HepG2 (cell line): ENCODE data around the gene ZNFX1. TPM values are rescaled to one million over a fixed set of nuclear protein-coding genes. Genes with fewer than 3 reads are reported as not detected.

Source experiments
- BRF2 ChIP-seq: sonication (generic); formaldehyde crosslinking; IDR thresholded peaks from 2 replicates; pipeline ENCODE4 v1.8.1; 2022; ENCODE audit warnings: mild to moderate bottlenecking, missing genetic modification reagents
- CCAR2 ChIP-seq: fragments of 200-400 bp; formaldehyde crosslinking; optimal IDR thresholded peaks from 2 replicates; pipeline ENCODE3; 2018; ENCODE audit warnings: low read depth, mild to moderate bottlenecking, low read length, moderate library complexity
- CENPT ChIP-seq: sonication (generic); formaldehyde crosslinking; IDR thresholded peaks from 2 replicates; pipeline ENCODE4 v1.8.0; 2022; ENCODE audit warnings: low read depth, mild to moderate bottlenecking, moderate library complexity, missing genetic modification reagents
- HMGXB4 ChIP-seq, 2 experiments: sonication (generic) in 1 of 2; formaldehyde crosslinking in 1 of 2; IDR thresholded peaks; 2 replicates each; pipeline versions ENCODE4 v1.4.0 to v1.6.1; 2018 to 2020; ENCODE audit warnings: missing genetic modification reagents in 2 of 2, borderline replicate concordance in 1 of 2, low read depth in 1 of 2, mild to moderate bottlenecking in 1 of 2, missing biosample characterization in 1 of 2
- KDM2A ChIP-seq: sonication (generic); formaldehyde crosslinking; IDR thresholded peaks from 2 replicates; pipeline ENCODE4 v1.4.0; 2020; ENCODE audit warnings: low read depth, missing genetic modification reagents, borderline replicate concordance
- MIER3 ChIP-seq: IDR thresholded peaks from 2 replicates; pipeline ENCODE4 v1.6.1; 2016; ENCODE audit warnings: missing compliant biosample characterization, borderline replicate concordance
- PHF21A ChIP-seq: sonication (generic); formaldehyde crosslinking; IDR thresholded peaks from 2 replicates; pipeline ENCODE4 v1.5.0; 2020; ENCODE audit warnings: mild to moderate bottlenecking, missing genetic modification reagents
- YEATS2 ChIP-seq: sonication (generic); formaldehyde crosslinking; IDR thresholded peaks from 2 replicates; pipeline ENCODE4 v1.4.0; 2020; ENCODE audit warnings: missing genetic modification reagents, borderline replicate concordance
- ZFP36 ChIP-seq: fragments of 150-350 bp; IDR thresholded peaks from 2 replicates; pipeline ENCODE4 v1.6.1; 2018; ENCODE audit warnings: borderline replicate concordance, low read length, low read depth; ENCODE audit not compliant: partially characterized antibody
- ZNF101 ChIP-seq: sonication (generic); formaldehyde crosslinking; IDR thresholded peaks from 2 replicates; pipeline ENCODE4 v1.4.0; 2020; ENCODE audit warnings: mild to moderate bottlenecking, low read depth, missing genetic modification reagents, borderline replicate concordance
- ZNF329 ChIP-seq: sonication (generic); formaldehyde crosslinking; IDR thresholded peaks from 2 replicates; pipeline ENCODE4 v1.9.0; 2021; ENCODE audit warnings: low read depth, mild to moderate bottlenecking, missing genetic modification reagents
- ZNF543 ChIP-seq: sonication (generic); formaldehyde crosslinking; IDR thresholded peaks from 2 replicates; pipeline ENCODE4 v1.4.0; 2020; ENCODE audit warnings: mild to moderate bottlenecking, missing genetic modification reagents
- ZNF629 ChIP-seq: sonication (generic); formaldehyde crosslinking; conservative IDR thresholded peaks from 2 replicates; pipeline ENCODE4 v1.5.0; 2020; ENCODE audit warnings: missing genetic modification reagents
- ZNF644 ChIP-seq: IDR thresholded peaks from 2 replicates; pipeline ENCODE4 v1.6.1; 2016; ENCODE audit warnings: low read depth
- polyA plus RNA-seq, 8 experiments: library from polyadenylated mRNA; depleted of rRNA in 3 of 8; stranded (reverse) in 7 of 8; unstranded in 1 of 8; fragments of >200 nt; fragmentation: Illumina TruSeq in 4 of 8; extraction: Trizol in 4 of 8; gene quantifications; 2 replicates each; pipeline versions ENCODE4 v1.2.1 to v1.2.3, GENCODE V29; 2011 to 2016; ENCODE audit warnings: low read depth in 4 of 8, missing spikeins in 1 of 8, mixed read lengths in 1 of 8; ENCODE audit not compliant: insufficient read depth in 1 of 8
- total RNA-seq, 5 experiments: library from RNA; depleted of rRNA; stranded (reverse); fragments of >200 nt; fragmentation: Illumina TruSeq; extraction: Trizol; gene quantifications; 2 replicates each; pipeline ENCODE4 v1.2.3, GENCODE V29; 2016; ENCODE audit warnings: low read depth in 1 of 5
- TF ChIP-seq, protein P1 (sequence below), 2 experiments: sonication (generic) in 1 of 2; formaldehyde crosslinking in 1 of 2; IDR thresholded peaks; 2 replicates each; pipeline versions ENCODE4 v1.5.1 to v1.6.1; 2011 to 2020; ENCODE audit warnings: borderline replicate concordance in 1 of 2, low read depth in 1 of 2, low read length in 1 of 2, mild to moderate bottlenecking in 1 of 2, missing genetic modification reagents in 1 of 2, moderate library complexity in 1 of 2
- TF ChIP-seq, protein P2 (sequence below): sonication (generic); formaldehyde crosslinking; IDR thresholded peaks from 2 replicates; pipeline ENCODE4 v1.9.0; 2021; ENCODE audit warnings: missing genetic modification reagents, borderline replicate concordance
- TF ChIP-seq, protein P3 (sequence below): sonication (generic); formaldehyde crosslinking; IDR thresholded peaks from 2 replicates; pipeline ENCODE4 v1.4.0; 2020; ENCODE audit warnings: missing genetic modification reagents
- TF ChIP-seq, protein P4 (sequence below): sonication (generic); formaldehyde crosslinking; IDR thresholded peaks from 2 replicates; pipeline ENCODE4 v1.4.0; 2020; ENCODE audit warnings: missing genetic modification reagents

Gene ZNFX1
- total and polyA plus RNA-seq, 2 of the 13 experiments (the other 11 are each of a cell fraction or from before 2014, with no cell fraction given) = 2.9 to 11.1 TPM

- TF ChIP-seq HMGXB4 (CRISPR knock-in tag; IDR thresholded peaks at IDR 0.05; ENCODE audit: borderline replicate concordance in 1 of 2, low read depth in 1 of 2) = peak; percentile 80 to 94
- TF ChIP-seq CCAR2 = peak; percentile 68
- no peak for TF ChIP-seq ZFP36
- peak; percentile 87 for TF ChIP-seq KDM2A (CRISPR knock-in tag)
- no peak for TF ChIP-seq CENPT (CRISPR knock-in tag)
- peak; percentile 73; the same call in 1 of the 2 replicates for TF ChIP-seq YEATS2 (CRISPR knock-in tag)
- TF ChIP-seq, protein P1, sequence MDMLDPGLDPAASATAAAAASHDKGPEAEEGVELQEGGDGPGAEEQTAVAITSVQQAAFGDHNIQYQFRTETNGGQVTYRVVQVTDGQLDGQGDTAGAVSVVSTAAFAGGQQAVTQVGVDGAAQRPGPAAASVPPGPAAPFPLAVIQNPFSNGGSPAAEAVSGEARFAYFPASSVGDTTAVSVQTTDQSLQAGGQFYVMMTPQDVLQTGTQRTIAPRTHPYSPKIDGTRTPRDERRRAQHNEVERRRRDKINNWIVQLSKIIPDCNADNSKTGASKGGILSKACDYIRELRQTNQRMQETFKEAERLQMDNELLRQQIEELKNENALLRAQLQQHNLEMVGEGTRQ (IDR thresholded peaks at IDR 0.05; ENCODE audit: low read depth, low read length) = no peak
- TF ChIP-seq, protein P1 (CRISPR knock-in tag; IDR thresholded peaks at IDR 0.05; ENCODE audit: borderline replicate concordance) = no peak
- TF ChIP-seq BRF2 (CRISPR knock-in tag) = no peak
- no peak for TF ChIP-seq PHF21A (CRISPR knock-in tag)
- peak; percentile 87; the same call in 1 of the 2 replicates for TF ChIP-seq MIER3
- TF ChIP-seq, protein P2, sequence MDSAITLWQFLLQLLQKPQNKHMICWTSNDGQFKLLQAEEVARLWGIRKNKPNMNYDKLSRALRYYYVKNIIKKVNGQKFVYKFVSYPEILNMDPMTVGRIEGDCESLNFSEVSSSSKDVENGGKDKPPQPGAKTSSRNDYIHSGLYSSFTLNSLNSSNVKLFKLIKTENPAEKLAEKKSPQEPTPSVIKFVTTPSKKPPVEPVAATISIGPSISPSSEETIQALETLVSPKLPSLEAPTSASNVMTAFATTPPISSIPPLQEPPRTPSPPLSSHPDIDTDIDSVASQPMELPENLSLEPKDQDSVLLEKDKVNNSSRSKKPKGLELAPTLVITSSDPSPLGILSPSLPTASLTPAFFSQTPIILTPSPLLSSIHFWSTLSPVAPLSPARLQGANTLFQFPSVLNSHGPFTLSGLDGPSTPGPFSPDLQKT (CRISPR knock-in tag) = no peak
- TF ChIP-seq, protein P3, sequence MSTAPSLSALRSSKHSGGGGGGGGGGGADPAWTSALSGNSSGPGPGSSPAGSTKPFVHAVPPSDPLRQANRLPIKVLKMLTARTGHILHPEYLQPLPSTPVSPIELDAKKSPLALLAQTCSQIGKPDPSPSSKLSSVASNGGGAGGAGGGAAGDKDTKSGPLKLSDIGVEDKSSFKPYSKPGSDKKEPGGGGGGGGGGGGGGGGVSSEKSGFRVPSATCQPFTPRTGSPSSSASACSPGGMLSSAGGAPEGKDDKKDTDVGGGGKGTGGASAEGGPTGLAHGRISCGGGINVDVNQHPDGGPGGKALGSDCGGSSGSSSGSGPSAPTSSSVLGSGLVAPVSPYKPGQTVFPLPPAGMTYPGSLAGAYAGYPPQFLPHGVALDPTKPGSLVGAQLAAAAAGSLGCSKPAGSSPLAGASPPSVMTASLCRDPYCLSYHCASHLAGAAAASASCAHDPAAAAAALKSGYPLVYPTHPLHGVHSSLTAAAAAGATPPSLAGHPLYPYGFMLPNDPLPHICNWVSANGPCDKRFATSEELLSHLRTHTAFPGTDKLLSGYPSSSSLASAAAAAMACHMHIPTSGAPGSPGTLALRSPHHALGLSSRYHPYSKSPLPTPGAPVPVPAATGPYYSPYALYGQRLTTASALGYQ (CRISPR knock-in tag) = no peak
- TF ChIP-seq ZNF629 = no peak
- TF ChIP-seq, protein P4, sequence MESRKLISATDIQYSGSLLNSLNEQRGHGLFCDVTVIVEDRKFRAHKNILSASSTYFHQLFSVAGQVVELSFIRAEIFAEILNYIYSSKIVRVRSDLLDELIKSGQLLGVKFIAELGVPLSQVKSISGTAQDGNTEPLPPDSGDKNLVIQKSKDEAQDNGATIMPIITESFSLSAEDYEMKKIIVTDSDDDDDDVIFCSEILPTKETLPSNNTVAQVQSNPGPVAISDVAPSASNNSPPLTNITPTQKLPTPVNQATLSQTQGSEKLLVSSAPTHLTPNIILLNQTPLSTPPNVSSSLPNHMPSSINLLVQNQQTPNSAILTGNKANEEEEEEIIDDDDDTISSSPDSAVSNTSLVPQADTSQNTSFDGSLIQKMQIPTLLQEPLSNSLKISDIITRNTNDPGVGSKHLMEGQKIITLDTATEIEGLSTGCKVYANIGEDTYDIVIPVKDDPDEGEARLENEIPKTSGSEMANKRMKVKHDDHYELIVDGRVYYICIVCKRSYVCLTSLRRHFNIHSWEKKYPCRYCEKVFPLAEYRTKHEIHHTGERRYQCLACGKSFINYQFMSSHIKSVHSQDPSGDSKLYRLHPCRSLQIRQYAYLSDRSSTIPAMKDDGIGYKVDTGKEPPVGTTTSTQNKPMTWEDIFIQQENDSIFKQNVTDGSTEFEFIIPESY (CRISPR knock-in tag) = peak; percentile 79
- TF ChIP-seq ZNF543 (CRISPR knock-in tag) = no peak
- TF ChIP-seq ZNF101 (CRISPR knock-in tag) = no peak
- TF ChIP-seq ZNF329 (CRISPR knock-in tag) = no peak
- TF ChIP-seq ZNF644 (CRISPR knock-in tag) = peak; percentile 88
Measured at GRCh38 chr20:49216991-49217578, 60.8 kb downstream of the ZNFX1 start (continued).
